HCT116 (cell line): ENCODE results near the gene BEGAIN. TPM values are rescaled to one million over a fixed set of nuclear protein-coding genes. Genes with fewer than 3 reads are reported as not detected.

ENCODE experiments used
- ATAC-seq: fragments of 200-7000 bp; cut with Tn5 transposase; 2 replicates; pipeline ENCODE4 v1.9.1; 2020; ENCODE audit warnings: mild to moderate bottlenecking, moderate library complexity
- BruUV-seq: library from RNA; stranded (reverse); fragments of 400-500 nt; replicated peaks from 2 replicates; lab custom pipeline; 2021; lab: Mats Ljungman, UMichigan
- CTCF ChIA-PET: fragments of 300-600 bp; sonication (Branson Sonifier 250); formaldehyde crosslinking; loops from one replicate; lab custom pipeline; 2021; ENCODE audit warnings: antibody characterized with exemption; lab: Charles Lee
- POLR2A ChIA-PET: fragments of 300-600, 350-600 bp; sonication (Branson Sonifier 250); formaldehyde crosslinking; loops from one replicate; lab custom pipeline; 2021; ENCODE audit warnings: antibody characterized with exemption; lab: Charles Lee
- RAD21 ChIA-PET, 2 experiments: fragments of 300-600 bp; sonication (Branson Sonifier 250); formaldehyde crosslinking; loops; one replicate each; lab custom pipeline; 2023; ENCODE audit warnings: low total read pairs in 2 of 2; ENCODE audit not compliant: uncharacterized antibody in 2 of 2, unreplicated experiment in 2 of 2, low non-redundant PET in 1 of 2; lab: Charles Lee
- DNase-seq: peaks from one replicate; pipeline ENCODE4 v3.0.0-alpha.2; 2010; ENCODE audit warnings: low read depth, low spot score
- H2AFZ ChIP-seq: fragments of 200-600 bp; shearing (Covaris generic), sonication (generic); 2 replicates; pipeline ENCODE4 v1.6.1; 2017; ENCODE audit warnings: low read depth, mixed run types, mixed read lengths, antibody characterized with exemption, low read length; ENCODE audit not compliant: poor library complexity, severe bottlenecking
- H3K27ac ChIP-seq: 2 replicates; pipeline ENCODE4 v1.5.1; 2012; ENCODE audit warnings: low read depth, low read length
- H3K27me3 ChIP-seq: fragments of 200-600 bp; sonication (generic); 2 replicates; pipeline ENCODE4 v1.6.1; 2016; ENCODE audit warnings: mixed run types, low read length, mixed read lengths; ENCODE audit not compliant: insufficient read depth
- H3K36me3 ChIP-seq, 2 experiments: fragments of 200-500 bp in 1 of 2; fragments of 200-600 bp in 1 of 2; sonication (Bioruptor generic) in 1 of 2; sonication (generic) in 1 of 2; 2 replicates each; pipeline versions ENCODE4 v1.5.1 to v1.6.1; 2014 to 2016; ENCODE audit warnings: low read length in 2 of 2, inconsistent platforms in 1 of 2, mixed read lengths in 1 of 2, mixed run types in 1 of 2; ENCODE audit not compliant: insufficient read depth in 2 of 2, control insufficient read depth in 1 of 2
- H3K4me1 ChIP-seq, 2 experiments: fragments of 200-600 bp in 1 of 2; sonication (generic) in 1 of 2; 2 replicates each; pipeline versions ENCODE4 v1.5.1 to v1.6.1; 2012 to 2017; ENCODE audit warnings: low read length in 2 of 2, inconsistent platforms in 1 of 2, mild to moderate bottlenecking in 1 of 2, mixed read lengths in 1 of 2, mixed run types in 1 of 2, moderate library complexity in 1 of 2; ENCODE audit not compliant: insufficient read depth in 2 of 2, control insufficient read depth in 1 of 2
- H3K4me2 ChIP-seq: fragments of 200-600 bp; sonication (generic); 2 replicates; pipeline ENCODE4 v1.6.1; 2017; ENCODE audit warnings: mixed run types, low read length, mixed read lengths
- H3K4me3 ChIP-seq, 2 experiments: fragments of 200-600 bp in 1 of 2; sonication (generic) in 1 of 2; replicated peaks in 1 of 2; 2 replicates each; pipeline ENCODE4 v1.5.1; 2011 to 2016; ENCODE audit warnings: low read length in 2 of 2, control low read depth in 1 of 2, low read depth in 1 of 2, mild to moderate bottlenecking in 1 of 2, mixed read lengths in 1 of 2, mixed run types in 1 of 2
- H3K79me2 ChIP-seq: fragments of 200-600 bp; sonication (generic); 2 replicates; pipeline ENCODE4 v1.6.1; 2017; ENCODE audit warnings: mild to moderate bottlenecking, mixed run types, low read length, moderate library complexity, mixed read lengths; ENCODE audit not compliant: insufficient read depth
- H3K9ac ChIP-seq: fragments of 200-600 bp; sonication (generic); 2 replicates; pipeline ENCODE4 v1.6.1; 2016; ENCODE audit warnings: low read length, mixed read lengths
- H3K9me2 ChIP-seq: fragments of 200-600 bp; sonication (generic), shearing (Covaris generic); 2 replicates; pipeline ENCODE4 v1.6.1; 2017; ENCODE audit warnings: mixed run types, mild to moderate bottlenecking, moderate library complexity; ENCODE audit not compliant: insufficient read depth
- H3K9me3 ChIP-seq, 2 experiments: fragments of 200-500 bp in 1 of 2; fragments of 200-600 bp in 1 of 2; sonication (Bioruptor generic) in 1 of 2; sonication (generic) in 1 of 2; 2 replicates each; pipeline ENCODE4 v1.6.1; 2014 to 2017; ENCODE audit warnings: low read length in 2 of 2, mixed read lengths in 2 of 2, inconsistent platforms in 1 of 2, low read depth in 1 of 2, mild to moderate bottlenecking in 1 of 2, mixed run types in 1 of 2, moderate library complexity in 1 of 2; ENCODE audit not compliant: control insufficient read depth in 1 of 2, insufficient read depth in 1 of 2
- H4K20me1 ChIP-seq: fragments of 200-600 bp; sonication (generic), shearing (Covaris generic); 2 replicates; pipeline ENCODE4 v1.6.1; 2017; ENCODE audit warnings: mixed run types, mild to moderate bottlenecking, moderate library complexity; ENCODE audit not compliant: insufficient read depth
- CBX3 ChIP-seq: IDR thresholded peaks from 2 replicates; pipeline ENCODE4 v1.6.1; 2012; ENCODE audit warnings: low read depth
- CEBPB ChIP-seq: IDR thresholded peaks from 2 replicates; pipeline ENCODE4 v1.6.1; 2012; ENCODE audit warnings: low read depth
- EGR1 ChIP-seq: IDR thresholded peaks from 2 replicates; pipeline ENCODE4 v1.6.1; 2012; ENCODE audit warnings: low read depth
- ELF1 ChIP-seq: IDR thresholded peaks from 2 replicates; pipeline ENCODE4 v1.6.1; 2012; ENCODE audit warnings: low read depth, borderline replicate concordance
- EZH2 ChIP-seq: fragments of 200-600 bp; sonication (generic); IDR thresholded peaks from 2 replicates; pipeline ENCODE4 v1.6.1; 2017; ENCODE audit warnings: antibody characterized with exemption, mixed run types
- EZH2phosphoT487 ChIP-seq: fragments of 200-600 bp; IDR thresholded peaks from 2 replicates; pipeline ENCODE4 v1.6.1; 2018; ENCODE audit warnings: antibody characterized with exemption, borderline replicate concordance
- FOSL1 ChIP-seq: IDR thresholded peaks from 2 replicates; pipeline ENCODE4 v1.6.1; 2012; ENCODE audit warnings: low read depth
- JUND ChIP-seq: IDR thresholded peaks from 2 replicates; pipeline ENCODE4 v1.6.1; 2012
- POLR2A ChIP-seq: IDR thresholded peaks from 2 replicates; pipeline ENCODE4 v1.7.0; 2011; ENCODE audit warnings: borderline replicate concordance; ENCODE audit not compliant: insufficient read depth, insufficient read length; ENCODE audit errors: extremely low read depth
- POLR2AphosphoS5 ChIP-seq: IDR thresholded peaks from 2 replicates; pipeline ENCODE4 v1.6.1; 2011; ENCODE audit warnings: mild to moderate bottlenecking, low read depth, low read length, moderate library complexity
- RAD21 ChIP-seq: IDR thresholded peaks from 2 replicates; pipeline ENCODE4 v1.6.1; 2012; ENCODE audit warnings: low read depth, mild to moderate bottlenecking
- SIN3A ChIP-seq: IDR thresholded peaks from 2 replicates; pipeline ENCODE4 v1.6.1; 2012; ENCODE audit warnings: low read depth
- SP1 ChIP-seq: IDR thresholded peaks from 2 replicates; pipeline ENCODE4 v1.6.1; 2012; ENCODE audit warnings: low read depth
- SRF ChIP-seq: IDR thresholded peaks from 2 replicates; pipeline ENCODE4 v1.6.1; 2012; ENCODE audit warnings: low read depth
- TCF7L2 ChIP-seq: IDR thresholded peaks from 2 replicates; pipeline ENCODE4 v1.7.0; 2011; ENCODE audit warnings: borderline replicate concordance, inconsistent platforms; ENCODE audit not compliant: insufficient read depth, insufficient read length; ENCODE audit errors: extremely low read depth
- ZNF274 ChIP-seq: fragments of 200-500 bp; sonication (Bioruptor generic); IDR thresholded peaks from 2 replicates; pipeline ENCODE4 v1.6.1; 2014; ENCODE audit warnings: mild to moderate bottlenecking, low read depth, low read length, inconsistent platforms
- intact Hi-C: fragments of 100-400 bp; cut with micrococcal nuclease; formaldehyde crosslinking; loops from 2 replicates; pipeline ENCODE4 v1.10.0; 2022
- total RNA-seq: library from RNA; stranded (reverse); gene quantifications from one replicate; pipeline ENCODE4 v1.2.1, GENCODE V29; 2021; ENCODE audit not compliant: unreplicated experiment
- TF ChIP-seq, protein P1 (sequence below): IDR thresholded peaks from 2 replicates; pipeline ENCODE4 v1.6.1; 2012; ENCODE audit warnings: low read depth
- TF ChIP-seq, protein P2 (sequence below): IDR thresholded peaks from 2 replicates; pipeline ENCODE4 v1.6.1; 2011; ENCODE audit warnings: mild to moderate bottlenecking, low read length, moderate library complexity; ENCODE audit not compliant: insufficient replicate concordance; ENCODE audit errors: extremely low read depth
- TF ChIP-seq, protein P3 (sequence below), 3 experiments: fragments of 200-600 bp in 1 of 3; sonication (generic) in 1 of 3; IDR thresholded peaks in 2 of 3; conservative IDR thresholded peaks in 1 of 3; 2 replicates each; pipeline ENCODE4 v1.5.1; 2012 to 2017; ENCODE audit warnings: low read depth in 2 of 3, low read length in 2 of 3, antibody characterized with exemption in 1 of 3, borderline replicate concordance in 1 of 3, control low read depth in 1 of 3, mild to moderate bottlenecking in 1 of 3, mixed read lengths in 1 of 3, mixed run types in 1 of 3, moderate library complexity in 1 of 3; ENCODE audit not compliant: insufficient read depth in 1 of 3
- TF ChIP-seq, protein P4 (sequence below): IDR thresholded peaks from 2 replicates; pipeline ENCODE4 v1.6.1; 2012

The BEGAIN gene
- total RNA-seq, 1 experiment from 2014 or later = 8.5 TPM

DNA sequence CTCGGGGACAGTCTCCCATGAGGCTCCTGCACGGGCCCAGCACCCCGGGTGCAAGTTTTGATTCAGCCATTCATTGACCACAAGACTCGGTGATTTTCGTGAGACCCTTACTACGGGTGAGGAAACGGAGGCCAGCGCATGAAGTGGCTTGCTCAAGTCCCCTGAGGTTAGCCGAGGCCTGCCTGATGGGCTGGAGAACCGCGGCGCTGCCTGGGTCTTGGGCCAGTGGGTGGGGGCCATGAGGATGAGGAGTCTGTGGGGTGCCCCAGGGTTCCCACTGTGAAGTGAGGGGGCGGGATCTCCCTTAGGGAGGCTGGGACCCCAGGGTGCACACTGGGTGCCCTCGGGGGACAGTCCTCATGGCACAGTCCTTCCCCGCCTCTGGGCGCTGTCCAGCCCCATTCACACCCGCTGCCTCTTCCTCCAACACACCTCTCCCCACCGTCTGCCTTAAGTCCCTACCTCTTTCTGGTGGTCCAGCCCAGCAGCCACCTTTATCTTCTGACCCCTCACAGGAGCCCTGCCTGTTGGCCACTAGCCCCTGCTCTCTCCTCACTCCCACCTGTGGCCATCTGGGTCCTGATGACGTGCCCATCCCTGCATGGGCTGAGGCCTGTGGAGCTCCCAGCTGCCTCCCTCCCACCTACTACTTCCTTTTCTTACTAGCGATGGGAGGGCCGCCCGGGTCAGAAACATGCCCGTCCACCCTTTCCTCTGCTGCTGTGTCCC lies 16.3 kb downstream of the BEGAIN start:
- Histone ChIP-seq H4K20me1 (no peaks in the 10 kb centered on the region), H3K4me1 (peaks cover 0 to 12% of the 10 kb centered on the region in 2 experiments; a peak in 1 of 4 replicates), H3K36me3 (no peaks in the 10 kb centered on the region), H3K27me3 (no peaks in the 10 kb centered on the region), H3K9me3 (no peaks in the 10 kb centered on the region), H3K9ac (no peak overlapping the region), H2AFZ (no peak overlapping the region), H3K9me2 (no peaks in the 10 kb centered on the region), H3K27ac (no peak overlapping the region), H3K4me3 (no peak overlapping the region), H3K4me2 (no peak overlapping the region), H3K79me2 (no peaks in the 10 kb centered on the region)
- TF ChIP-seq, protein P1, sequence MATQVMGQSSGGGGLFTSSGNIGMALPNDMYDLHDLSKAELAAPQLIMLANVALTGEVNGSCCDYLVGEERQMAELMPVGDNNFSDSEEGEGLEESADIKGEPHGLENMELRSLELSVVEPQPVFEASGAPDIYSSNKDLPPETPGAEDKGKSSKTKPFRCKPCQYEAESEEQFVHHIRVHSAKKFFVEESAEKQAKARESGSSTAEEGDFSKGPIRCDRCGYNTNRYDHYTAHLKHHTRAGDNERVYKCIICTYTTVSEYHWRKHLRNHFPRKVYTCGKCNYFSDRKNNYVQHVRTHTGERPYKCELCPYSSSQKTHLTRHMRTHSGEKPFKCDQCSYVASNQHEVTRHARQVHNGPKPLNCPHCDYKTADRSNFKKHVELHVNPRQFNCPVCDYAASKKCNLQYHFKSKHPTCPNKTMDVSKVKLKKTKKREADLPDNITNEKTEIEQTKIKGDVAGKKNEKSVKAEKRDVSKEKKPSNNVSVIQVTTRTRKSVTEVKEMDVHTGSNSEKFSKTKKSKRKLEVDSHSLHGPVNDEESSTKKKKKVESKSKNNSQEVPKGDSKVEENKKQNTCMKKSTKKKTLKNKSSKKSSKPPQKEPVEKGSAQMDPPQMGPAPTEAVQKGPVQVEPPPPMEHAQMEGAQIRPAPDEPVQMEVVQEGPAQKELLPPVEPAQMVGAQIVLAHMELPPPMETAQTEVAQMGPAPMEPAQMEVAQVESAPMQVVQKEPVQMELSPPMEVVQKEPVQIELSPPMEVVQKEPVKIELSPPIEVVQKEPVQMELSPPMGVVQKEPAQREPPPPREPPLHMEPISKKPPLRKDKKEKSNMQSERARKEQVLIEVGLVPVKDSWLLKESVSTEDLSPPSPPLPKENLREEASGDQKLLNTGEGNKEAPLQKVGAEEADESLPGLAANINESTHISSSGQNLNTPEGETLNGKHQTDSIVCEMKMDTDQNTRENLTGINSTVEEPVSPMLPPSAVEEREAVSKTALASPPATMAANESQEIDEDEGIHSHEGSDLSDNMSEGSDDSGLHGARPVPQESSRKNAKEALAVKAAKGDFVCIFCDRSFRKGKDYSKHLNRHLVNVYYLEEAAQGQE = no peak
- TF ChIP-seq, protein P2, sequence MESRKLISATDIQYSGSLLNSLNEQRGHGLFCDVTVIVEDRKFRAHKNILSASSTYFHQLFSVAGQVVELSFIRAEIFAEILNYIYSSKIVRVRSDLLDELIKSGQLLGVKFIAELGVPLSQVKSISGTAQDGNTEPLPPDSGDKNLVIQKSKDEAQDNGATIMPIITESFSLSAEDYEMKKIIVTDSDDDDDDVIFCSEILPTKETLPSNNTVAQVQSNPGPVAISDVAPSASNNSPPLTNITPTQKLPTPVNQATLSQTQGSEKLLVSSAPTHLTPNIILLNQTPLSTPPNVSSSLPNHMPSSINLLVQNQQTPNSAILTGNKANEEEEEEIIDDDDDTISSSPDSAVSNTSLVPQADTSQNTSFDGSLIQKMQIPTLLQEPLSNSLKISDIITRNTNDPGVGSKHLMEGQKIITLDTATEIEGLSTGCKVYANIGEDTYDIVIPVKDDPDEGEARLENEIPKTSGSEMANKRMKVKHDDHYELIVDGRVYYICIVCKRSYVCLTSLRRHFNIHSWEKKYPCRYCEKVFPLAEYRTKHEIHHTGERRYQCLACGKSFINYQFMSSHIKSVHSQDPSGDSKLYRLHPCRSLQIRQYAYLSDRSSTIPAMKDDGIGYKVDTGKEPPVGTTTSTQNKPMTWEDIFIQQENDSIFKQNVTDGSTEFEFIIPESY = no peak
- TF ChIP-seq CBX3 (no peak), CEBPB (no peak), EGR1 (no peak), POLR2A (no peak), EZH2 (no peak), ELF1 (no peak), SRF (no peak), RAD21 (no peak), ZNF274 (no peak), JUND (no peak), SP1 (no peak), TCF7L2 (no peak), EZH2phosphoT487 (no peak), FOSL1 (no peak), POLR2AphosphoS5 (no peak), SIN3A (no peak)
- TF ChIP-seq, protein P3, sequence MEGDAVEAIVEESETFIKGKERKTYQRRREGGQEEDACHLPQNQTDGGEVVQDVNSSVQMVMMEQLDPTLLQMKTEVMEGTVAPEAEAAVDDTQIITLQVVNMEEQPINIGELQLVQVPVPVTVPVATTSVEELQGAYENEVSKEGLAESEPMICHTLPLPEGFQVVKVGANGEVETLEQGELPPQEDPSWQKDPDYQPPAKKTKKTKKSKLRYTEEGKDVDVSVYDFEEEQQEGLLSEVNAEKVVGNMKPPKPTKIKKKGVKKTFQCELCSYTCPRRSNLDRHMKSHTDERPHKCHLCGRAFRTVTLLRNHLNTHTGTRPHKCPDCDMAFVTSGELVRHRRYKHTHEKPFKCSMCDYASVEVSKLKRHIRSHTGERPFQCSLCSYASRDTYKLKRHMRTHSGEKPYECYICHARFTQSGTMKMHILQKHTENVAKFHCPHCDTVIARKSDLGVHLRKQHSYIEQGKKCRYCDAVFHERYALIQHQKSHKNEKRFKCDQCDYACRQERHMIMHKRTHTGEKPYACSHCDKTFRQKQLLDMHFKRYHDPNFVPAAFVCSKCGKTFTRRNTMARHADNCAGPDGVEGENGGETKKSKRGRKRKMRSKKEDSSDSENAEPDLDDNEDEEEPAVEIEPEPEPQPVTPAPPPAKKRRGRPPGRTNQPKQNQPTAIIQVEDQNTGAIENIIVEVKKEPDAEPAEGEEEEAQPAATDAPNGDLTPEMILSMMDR (IDR thresholded peaks at IDR 0.05 in 2 of 3, conservative IDR thresholded peaks at IDR 0.05 in 1 of 3; ENCODE audit: borderline replicate concordance in 1 of 3, insufficient read depth in 1 of 3, low read depth in 2 of 3, low read length in 2 of 3) = no peak
- TF ChIP-seq, protein P4, sequence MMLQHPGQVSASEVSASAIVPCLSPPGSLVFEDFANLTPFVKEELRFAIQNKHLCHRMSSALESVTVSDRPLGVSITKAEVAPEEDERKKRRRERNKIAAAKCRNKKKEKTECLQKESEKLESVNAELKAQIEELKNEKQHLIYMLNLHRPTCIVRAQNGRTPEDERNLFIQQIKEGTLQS = no peak
- BruUV-seq = no TSS peak
- ATAC-seq (no peak), DNase-seq (no peak)
- CTCF ChIA-PET = no interaction called here
- intact Hi-C loops = no loop called here
- POLR2A ChIA-PET = no interaction called here
- RAD21 ChIA-PET = no interaction called here
